Measurements from ENCODE around the gene SLC44A3.

Gene SLC44A3

GRCh38 chr1:94787691-94788090, 32.5 kb upstream of the SLC44A3 start:
- no peaks in the 10 kb centered on the region for H3K36me3 ChIP-seq (ENCODE audit: control insufficient read depth in 2 of 2, insufficient read depth in 2 of 2, low read length in 2 of 2)
- no peak overlapping the region for H3K9ac ChIP-seq (ENCODE audit: low read depth in 1 of 2, low read length in 2 of 2)
- H3K4me1 ChIP-seq (ENCODE audit: control insufficient read depth in 2 of 2, insufficient read depth in 2 of 2, low read length in 2 of 2), result peaks cover 8 to 18% of the 10 kb centered on the region in 2 donors
- no peaks in the 10 kb centered on the region for H3K9me3 ChIP-seq (ENCODE audit: control insufficient read depth in 2 of 2, low read length in 2 of 2)
- H3K27ac ChIP-seq (ENCODE audit: low read depth in 2 of 2, low read length in 2 of 2), result no peak overlapping the region
- no peaks in the 10 kb centered on the region for H3K27me3 ChIP-seq (ENCODE audit: control insufficient read depth in 2 of 2, insufficient read depth in 2 of 2, low read length in 2 of 2)
- H3K4me3 ChIP-seq (ENCODE audit: low read length in 2 of 2), result no peak overlapping the region

GRCh38 chr1:94790246-94790645, 29.9 kb upstream of the SLC44A3 start:
- H3K36me3 ChIP-seq (ENCODE audit: control insufficient read depth in 2 of 2, insufficient read depth in 2 of 2, low read length in 2 of 2), result no peaks in the 10 kb centered on the region
- no peak overlapping the region for H3K9ac ChIP-seq (ENCODE audit: low read depth in 1 of 2, low read length in 2 of 2)
- H3K27ac ChIP-seq (ENCODE audit: low read depth in 2 of 2, low read length in 2 of 2), result no peak overlapping the region
- peaks cover 0 to 2% of the 10 kb centered on the region in 2 donors for H3K4me1 ChIP-seq (ENCODE audit: control insufficient read depth in 2 of 2, insufficient read depth in 2 of 2, low read length in 2 of 2)
- H3K4me3 ChIP-seq (ENCODE audit: low read length in 2 of 2), result no peak overlapping the region
- H3K27me3 ChIP-seq (ENCODE audit: control insufficient read depth in 2 of 2, insufficient read depth in 2 of 2, low read length in 2 of 2), result no peaks in the 10 kb centered on the region
- no peaks in the 10 kb centered on the region for H3K9me3 ChIP-seq (ENCODE audit: control insufficient read depth in 2 of 2, low read length in 2 of 2)

- Histone ChIP-seq H3K9me3 (ENCODE audit: control insufficient read depth in 2 of 2, low read length in 2 of 2) (no peaks in the 10 kb centered on the region), H3K27me3 (ENCODE audit: control insufficient read depth in 2 of 2, insufficient read depth in 2 of 2, low read length in 2 of 2) (no peaks in the 10 kb centered on the region)
These were observed 29.5 kb upstream of the SLC44A3 start for GRCh38 chr1:94790670-94791069.

GRCh38 chr1:94792473-94793295, 27.5 kb upstream of the SLC44A3 start:
- H3K4me1 ChIP-seq (ENCODE audit: control insufficient read depth in 2 of 2, insufficient read depth in 2 of 2, low read length in 2 of 2), result peaks cover 0 to 2% of the 10 kb centered on the region in 2 donors
- H3K4me3 ChIP-seq (ENCODE audit: low read length in 2 of 2), result no peak overlapping the region
- peak overlapping the region; percentile 33 to 38 for H3K27ac ChIP-seq (ENCODE audit: low read depth in 2 of 2, low read length in 2 of 2)
- H3K9ac ChIP-seq (ENCODE audit: low read depth in 1 of 2, low read length in 2 of 2), result no peak overlapping the region
- H3K36me3 ChIP-seq (ENCODE audit: control insufficient read depth in 2 of 2, insufficient read depth in 2 of 2, low read length in 2 of 2), result no peaks in the 10 kb centered on the region
- no peaks in the 10 kb centered on the region for H3K27me3 ChIP-seq (ENCODE audit: control insufficient read depth in 2 of 2, insufficient read depth in 2 of 2, low read length in 2 of 2)
- no peaks in the 10 kb centered on the region for H3K9me3 ChIP-seq (ENCODE audit: control insufficient read depth in 2 of 2, low read length in 2 of 2)

More at GRCh38 chr1:94790670-94791069, 29.5 kb upstream of the SLC44A3 start:
- H3K9ac ChIP-seq (ENCODE audit: low read depth in 1 of 2, low read length in 2 of 2), result no peak overlapping the region
- no peaks in the 10 kb centered on the region for H3K36me3 ChIP-seq (ENCODE audit: control insufficient read depth in 2 of 2, insufficient read depth in 2 of 2, low read length in 2 of 2)
- H3K4me3 ChIP-seq (ENCODE audit: low read length in 2 of 2), result no peak overlapping the region
- peaks cover 0 to 2% of the 10 kb centered on the region in 2 donors for H3K4me1 ChIP-seq (ENCODE audit: control insufficient read depth in 2 of 2, insufficient read depth in 2 of 2, low read length in 2 of 2)
- H3K27ac ChIP-seq (ENCODE audit: low read depth in 2 of 2, low read length in 2 of 2), result no peak overlapping the region

GRCh38 chr1:94793296-94793656, 26.9 kb upstream of the SLC44A3 start:
- Histone ChIP-seq H3K4me3 (ENCODE audit: low read length in 2 of 2) (no peak overlapping the region), H3K36me3 (ENCODE audit: control insufficient read depth in 2 of 2, insufficient read depth in 2 of 2, low read length in 2 of 2) (no peaks in the 10 kb centered on the region), H3K27me3 (ENCODE audit: control insufficient read depth in 2 of 2, insufficient read depth in 2 of 2, low read length in 2 of 2) (no peaks in the 10 kb centered on the region), H3K9ac (ENCODE audit: low read depth in 1 of 2, low read length in 2 of 2) (no peak overlapping the region), H3K9me3 (ENCODE audit: control insufficient read depth in 2 of 2, low read length in 2 of 2) (no peaks in the 10 kb centered on the region), H3K4me1 (ENCODE audit: control insufficient read depth in 2 of 2, insufficient read depth in 2 of 2, low read length in 2 of 2) (peaks cover 0 to 2% of the 10 kb centered on the region in 2 donors), H3K27ac (ENCODE audit: low read depth in 2 of 2, low read length in 2 of 2) (peak overlapping the region; percentile 33 to 38)

- Histone ChIP-seq H3K36me3 (ENCODE audit: control insufficient read depth in 2 of 2, insufficient read depth in 2 of 2, low read length in 2 of 2) (no peaks in the 10 kb centered on the region), H3K27ac (ENCODE audit: low read depth in 2 of 2, low read length in 2 of 2) (no peak overlapping the region), H3K4me1 (ENCODE audit: control insufficient read depth in 2 of 2, insufficient read depth in 2 of 2, low read length in 2 of 2) (peaks cover 0 to 2% of the 10 kb centered on the region in 2 donors), H3K27me3 (ENCODE audit: control insufficient read depth in 2 of 2, insufficient read depth in 2 of 2, low read length in 2 of 2) (no peaks in the 10 kb centered on the region), H3K4me3 (ENCODE audit: low read length in 2 of 2) (no peak overlapping the region), H3K9ac (ENCODE audit: low read depth in 1 of 2, low read length in 2 of 2) (no peak overlapping the region), H3K9me3 (ENCODE audit: control insufficient read depth in 2 of 2, low read length in 2 of 2) (no peaks in the 10 kb centered on the region)
These were observed 24.7 kb upstream of the SLC44A3 start for GRCh38 chr1:94795434-94795833.

GRCh38 chr1:94796266-94796665, 23.9 kb upstream of the SLC44A3 start:
- no peaks in the 10 kb centered on the region for H3K36me3 ChIP-seq (ENCODE audit: control insufficient read depth in 2 of 2, insufficient read depth in 2 of 2, low read length in 2 of 2)
- no peak overlapping the region for H3K4me3 ChIP-seq (ENCODE audit: low read length in 2 of 2)
- H3K9ac ChIP-seq (ENCODE audit: low read depth in 1 of 2, low read length in 2 of 2), result no peak overlapping the region
- peaks cover 0 to 2% of the 10 kb centered on the region in 2 donors for H3K4me1 ChIP-seq (ENCODE audit: control insufficient read depth in 2 of 2, insufficient read depth in 2 of 2, low read length in 2 of 2)
- H3K27me3 ChIP-seq (ENCODE audit: control insufficient read depth in 2 of 2, insufficient read depth in 2 of 2, low read length in 2 of 2), result no peaks in the 10 kb centered on the region
- no peaks in the 10 kb centered on the region for H3K9me3 ChIP-seq (ENCODE audit: control insufficient read depth in 2 of 2, low read length in 2 of 2)
- no peak overlapping the region for H3K27ac ChIP-seq (ENCODE audit: low read depth in 2 of 2, low read length in 2 of 2)

- no peak overlapping the region for H3K27ac ChIP-seq (ENCODE audit: low read depth in 2 of 2, low read length in 2 of 2)
- no peaks in the 10 kb centered on the region for H3K9me3 ChIP-seq (ENCODE audit: control insufficient read depth in 2 of 2, low read length in 2 of 2)
- peaks cover 8 to 10% of the 10 kb centered on the region in 2 donors for H3K4me1 ChIP-seq (ENCODE audit: control insufficient read depth in 2 of 2, insufficient read depth in 2 of 2, low read length in 2 of 2)
- H3K27me3 ChIP-seq (ENCODE audit: control insufficient read depth in 2 of 2, insufficient read depth in 2 of 2, low read length in 2 of 2), result no peaks in the 10 kb centered on the region
- no peak overlapping the region for H3K9ac ChIP-seq (ENCODE audit: low read depth in 1 of 2, low read length in 2 of 2)
- no peak overlapping the region for H3K4me3 ChIP-seq (ENCODE audit: low read length in 2 of 2)
- no peaks in the 10 kb centered on the region for H3K36me3 ChIP-seq (ENCODE audit: control insufficient read depth in 2 of 2, insufficient read depth in 2 of 2, low read length in 2 of 2)
These were observed 22.9 kb upstream of the SLC44A3 start for GRCh38 chr1:94797291-94797690.

GRCh38 chr1:94798054-94798453, 22.1 kb upstream of the SLC44A3 start:
- Histone ChIP-seq H3K4me3 (ENCODE audit: low read length in 2 of 2) (no peak overlapping the region), H3K27ac (ENCODE audit: low read depth in 2 of 2, low read length in 2 of 2) (no peak overlapping the region), H3K9me3 (ENCODE audit: control insufficient read depth in 2 of 2, low read length in 2 of 2) (no peaks in the 10 kb centered on the region), H3K27me3 (ENCODE audit: control insufficient read depth in 2 of 2, insufficient read depth in 2 of 2, low read length in 2 of 2) (no peaks in the 10 kb centered on the region), H3K4me1 (ENCODE audit: control insufficient read depth in 2 of 2, insufficient read depth in 2 of 2, low read length in 2 of 2) (peaks cover 10 to 15% of the 10 kb centered on the region in 2 donors), H3K36me3 (ENCODE audit: control insufficient read depth in 2 of 2, insufficient read depth in 2 of 2, low read length in 2 of 2) (no peaks in the 10 kb centered on the region), H3K9ac (ENCODE audit: low read depth in 1 of 2, low read length in 2 of 2) (no peak overlapping the region)

- no peaks in the 10 kb centered on the region for H3K9me3 ChIP-seq (ENCODE audit: control insufficient read depth in 2 of 2, low read length in 2 of 2)
- no peak overlapping the region for H3K9ac ChIP-seq (ENCODE audit: low read depth in 1 of 2, low read length in 2 of 2)
- H3K4me1 ChIP-seq (ENCODE audit: control insufficient read depth in 2 of 2, insufficient read depth in 2 of 2, low read length in 2 of 2), result peaks cover 10 to 19% of the 10 kb centered on the region in 2 donors
- no peak overlapping the region for H3K4me3 ChIP-seq (ENCODE audit: low read length in 2 of 2)
- no peak overlapping the region for H3K27ac ChIP-seq (ENCODE audit: low read depth in 2 of 2, low read length in 2 of 2)
- no peaks in the 10 kb centered on the region for H3K27me3 ChIP-seq (ENCODE audit: control insufficient read depth in 2 of 2, insufficient read depth in 2 of 2, low read length in 2 of 2)
- no peaks in the 10 kb centered on the region for H3K36me3 ChIP-seq (ENCODE audit: control insufficient read depth in 2 of 2, insufficient read depth in 2 of 2, low read length in 2 of 2)
These were observed 21.7 kb upstream of the SLC44A3 start for GRCh38 chr1:94798462-94798861.
